HepG2 (cell line): Measurements from ENCODE around the gene UBE2G2.

ENCODE experiments used
- ARID2 ChIP-seq: sonication (generic); formaldehyde crosslinking; IDR thresholded peaks from 2 replicates; pipeline ENCODE4 v1.8.1; 2022; ENCODE audit warnings: mild to moderate bottlenecking, missing genetic modification reagents, borderline replicate concordance
- FOXK2 ChIP-seq: fragments of 450-650 bp; IDR thresholded peaks from 2 replicates; pipeline ENCODE4 v1.6.1; 2016
- POLR2AphosphoS5 ChIP-seq: IDR thresholded peaks from 2 replicates; pipeline ENCODE4 v1.6.1; 2012; ENCODE audit warnings: low read depth, low read length
- RFX1 ChIP-seq: fragments of 450-650 bp; IDR thresholded peaks from 2 replicates; pipeline ENCODE4 v1.6.1; 2017
- SRF ChIP-seq: IDR thresholded peaks from 2 replicates; pipeline ENCODE4 v1.6.1; 2011; ENCODE audit warnings: mild to moderate bottlenecking, low read depth, low read length, moderate library complexity
- ZBTB38 ChIP-seq: sonication (generic); formaldehyde crosslinking; IDR thresholded peaks from 2 replicates; pipeline ENCODE4 v1.5.1; 2020; ENCODE audit warnings: mild to moderate bottlenecking, missing genetic modification reagents
- ZHX1 ChIP-seq: sonication (generic); formaldehyde crosslinking; IDR thresholded peaks from 2 replicates; pipeline ENCODE4 v1.8.1; 2022; ENCODE audit warnings: low read depth, mild to moderate bottlenecking, missing genetic modification reagents
- ZNF468 ChIP-seq: sonication (generic); formaldehyde crosslinking; IDR thresholded peaks from 2 replicates; pipeline ENCODE4 v1.8.0; 2022; ENCODE audit warnings: mild to moderate bottlenecking, moderate library complexity, missing genetic modification reagents
- ZNF792 ChIP-seq: IDR thresholded peaks from 2 replicates; pipeline ENCODE4 v1.6.1; 2016

- no peak for TF ChIP-seq SRF
- no peak for TF ChIP-seq ZBTB38 (CRISPR knock-in tag)
- no peak for TF ChIP-seq ZHX1
- no peak for TF ChIP-seq ARID2
- TF ChIP-seq ZNF468 (CRISPR knock-in tag): no peak
- TF ChIP-seq POLR2AphosphoS5: no peak
- TF ChIP-seq ZNF792: no peak
- no peak for TF ChIP-seq RFX1
- TF ChIP-seq FOXK2: no peak
Measured at GRCh38 chr21:44815225-44815624, 13.6 kb upstream of the UBE2G2 start.
